HG03342 (cell line): ENCODE data around the gene CD8A.
A peak's percentile ranks its signal among the peaks of the same experiment; 100 is the strongest.

ENCODE experiments used
- ATAC-seq: cut with Tn5 transposase; IDR thresholded peaks from one replicate; pipeline ENCODE4 v1.9.1; 2021; ENCODE audit warnings: mild to moderate bottlenecking, moderate library complexity; ENCODE audit not compliant: unreplicated experiment

The CD8A gene

GRCh38 chr2:86781363-86781762 lies 9.3 kb downstream of the CD8A start:
- no peak for ATAC-seq

- no peak for ATAC-seq
Measured at GRCh38 chr2:86779971-86780370, 10.7 kb downstream of the CD8A start.

- ATAC-seq = no peak
Measured at GRCh38 chr2:86778957-86779356, 11.8 kb downstream of the CD8A start.

GRCh38 chr2:86776532-86776931 lies 14.2 kb downstream of the CD8A start:
- ATAC-seq = no peak

GRCh38 chr2:86775338-86775737 lies 15.4 kb downstream of the CD8A start:
- no peak for ATAC-seq

- ATAC-seq = no peak
Measured at GRCh38 chr2:86774862-86775261, 15.9 kb downstream of the CD8A start.

GRCh38 chr2:86772611-86773010 lies 18.1 kb downstream of the CD8A start:
- no peak for ATAC-seq

- no peak for ATAC-seq
Measured at GRCh38 chr2:86770816-86771301, 19.9 kb downstream of the CD8A start.

GRCh38 chr2:86769838-86770237 lies 20.9 kb downstream of the CD8A start:
- no peak for ATAC-seq

- no peak for ATAC-seq
Measured at GRCh38 chr2:86768189-86768949, 22.3 kb downstream of the CD8A start.

GRCh38 chr2:86765310-86765695 lies 25.4 kb downstream of the CD8A start:
- no peak for ATAC-seq

- peak; percentile 64 for ATAC-seq
Measured at GRCh38 chr2:86764661-86765309, 25.9 kb downstream of the CD8A start.

- no peak for ATAC-seq
Measured at GRCh38 chr2:86760371-86760770, 30.3 kb downstream of the CD8A start.

- ATAC-seq = no peak
Measured at GRCh38 chr2:86758405-86758804, 32.3 kb downstream of the CD8A start.

GRCh38 chr2:86753606-86754005 lies 37.1 kb downstream of the CD8A start:
- ATAC-seq = no peak

GRCh38 chr2:86752934-86753333 lies 37.8 kb downstream of the CD8A start:
- ATAC-seq = no peak

GRCh38 chr2:86751778-86752177 lies 38.9 kb downstream of the CD8A start:
- ATAC-seq = no peak

GRCh38 chr2:86750240-86750839 lies 40.4 kb downstream of the CD8A start:
- no peak for ATAC-seq

- no peak for ATAC-seq
Measured at GRCh38 chr2:86747711-86748639, 42.7 kb downstream of the CD8A start.

- no peak for ATAC-seq
Measured at GRCh38 chr2:86746939-86747338, 43.8 kb downstream of the CD8A start.

GRCh38 chr2:86744152-86744551 lies 46.6 kb downstream of the CD8A start:
- no peak for ATAC-seq
